ENCODE data around the gene WDR18.
"Not testable (repeated sequence)": the region's sequence is repeated elsewhere in the genome, so short reads cannot be mapped to it uniquely, and the experiment has no call there.

WDR18 gene

GRCh38 chr19:1019616-1019961, 35.4 kb downstream of the WDR18 start:
- no peak for DNase-seq (ENCODE audit: low read depth in 2 of 2)

GRCh38 chr19:1019980-1020867, 36.1 kb downstream of the WDR18 start:
- no peak for DNase-seq (ENCODE audit: low read depth in 2 of 2)

GRCh38 chr19:1020868-1021425, 36.8 kb downstream of the WDR18 start, which contains the start of gene TMEM259:
Gene TMEM259, minus strand, starts transcription at chr19:1021123. Its CDS starts 127 bp downstream, at chr19:1020996.
- DNase-seq (ENCODE audit: low read depth in 2 of 2): peak; percentile 97 to 98

DNA sequence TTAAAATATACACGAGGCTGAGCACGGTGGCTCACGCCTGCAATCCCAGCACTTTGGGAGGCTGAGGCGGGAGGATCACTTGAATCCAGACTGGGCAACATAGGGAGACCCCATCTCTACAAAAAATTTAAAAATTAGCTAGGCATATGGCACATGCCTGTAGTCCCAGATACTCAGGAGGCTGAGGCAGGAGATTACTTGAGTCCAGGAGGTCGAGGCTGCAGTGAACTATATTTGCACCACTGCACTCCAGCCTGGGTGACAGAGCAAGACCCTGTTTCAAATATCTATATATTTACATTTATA, 39.7 kb downstream of the WDR18 start:
- not testable (repeated sequence) for DNase-seq (ENCODE audit: low read depth in 2 of 2)

DNA sequence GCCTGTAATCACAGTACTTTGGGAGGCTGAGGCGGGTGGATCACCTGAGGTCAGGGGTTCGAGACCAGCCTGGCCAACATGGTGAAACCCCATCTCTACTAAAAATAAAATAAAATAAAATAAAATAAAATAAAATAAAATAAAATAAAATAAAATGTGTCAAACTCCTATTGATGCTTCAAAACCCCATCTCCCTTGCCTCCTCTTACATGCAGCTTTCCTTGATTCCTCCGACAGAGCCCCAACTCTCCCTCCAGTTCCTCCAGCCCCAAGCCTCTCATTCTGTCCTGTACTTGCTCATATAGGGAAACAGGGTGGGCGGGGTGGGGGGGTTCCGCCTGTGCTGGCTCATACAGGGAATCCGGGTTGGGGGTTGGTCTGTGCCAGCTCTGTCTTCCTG, 40.9 kb downstream of the WDR18 start:
- not testable (repeated sequence) for DNase-seq (ENCODE audit: low read depth in 2 of 2)

- peak in 1 of 2 donors; percentile 59 for DNase-seq (ENCODE audit: low read depth in 2 of 2)
Observed at GRCh38 chr19:1025960-1026782, 42.0 kb downstream of the WDR18 start, which contains the start of gene CNN2. Gene CNN2, plus strand, starts transcription at chr19:1026608. Its CDS starts 54 bp downstream, at chr19:1026662.

DNA sequence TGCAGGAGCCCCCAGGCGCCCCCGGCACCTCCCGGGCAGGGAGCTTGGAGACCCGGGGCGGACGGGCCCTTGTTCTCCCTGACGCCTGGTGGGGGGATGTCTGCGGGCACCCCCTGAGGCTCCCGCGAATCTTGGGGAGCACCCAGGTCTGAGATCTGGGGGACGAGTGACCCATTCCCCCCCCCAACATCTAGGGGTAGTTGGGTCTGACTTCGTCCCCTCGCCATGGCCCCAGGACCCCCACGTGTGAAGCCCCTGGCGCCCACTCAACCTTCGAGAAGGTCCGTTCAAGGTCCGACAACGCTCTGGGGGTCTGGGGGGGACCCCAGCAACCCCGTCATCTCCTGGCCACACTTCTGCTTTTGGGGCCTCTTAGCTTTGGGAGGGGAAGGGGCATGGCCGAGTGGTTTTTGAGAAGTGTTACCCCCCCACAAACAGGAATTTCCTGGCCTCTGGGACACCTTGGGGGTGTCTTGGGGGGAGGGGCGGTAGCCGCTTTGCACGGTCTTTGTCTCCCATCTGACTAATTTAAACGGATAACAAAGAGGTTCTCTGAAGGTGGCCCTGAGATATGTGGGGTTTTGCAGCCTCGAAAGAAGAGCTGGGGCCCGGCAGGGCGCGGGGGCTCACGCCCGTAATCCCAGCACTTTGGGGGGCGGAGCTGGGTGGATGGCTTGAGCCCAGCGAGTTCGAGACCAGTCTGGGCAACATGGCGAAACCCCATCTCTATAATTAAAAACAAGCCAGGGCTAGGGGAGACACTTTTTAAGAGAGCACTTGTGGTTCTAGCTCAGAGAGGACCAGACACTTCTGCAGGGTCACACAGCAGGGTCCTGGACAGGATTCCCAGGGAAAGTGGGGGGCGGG, 42.9 kb downstream of the WDR18 start:
- DNase-seq (ENCODE audit: low read depth in 2 of 2): no peak

DNA sequence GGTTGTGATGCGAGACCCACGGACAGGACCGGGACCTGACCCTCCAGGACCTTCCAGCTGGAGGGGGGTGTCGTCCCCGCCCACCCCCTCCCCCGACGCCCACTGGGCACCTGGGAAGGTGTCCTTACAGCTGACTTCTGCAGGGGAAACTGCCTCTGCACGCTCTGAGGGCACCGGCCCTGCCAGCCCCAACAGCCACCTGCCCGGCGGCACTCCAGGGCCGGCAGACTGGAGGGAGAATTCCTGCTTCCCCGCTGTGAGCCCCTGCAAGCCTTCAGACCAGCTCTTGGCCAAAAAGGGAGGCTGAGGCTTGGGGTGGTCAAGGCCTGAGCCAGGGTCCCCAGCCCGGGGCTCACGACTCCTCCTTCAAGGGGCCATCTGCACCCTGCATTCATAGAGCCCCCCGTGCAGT, 43.5 kb downstream of the WDR18 start:
- no peak for DNase-seq (ENCODE audit: low read depth in 2 of 2)

DNA sequence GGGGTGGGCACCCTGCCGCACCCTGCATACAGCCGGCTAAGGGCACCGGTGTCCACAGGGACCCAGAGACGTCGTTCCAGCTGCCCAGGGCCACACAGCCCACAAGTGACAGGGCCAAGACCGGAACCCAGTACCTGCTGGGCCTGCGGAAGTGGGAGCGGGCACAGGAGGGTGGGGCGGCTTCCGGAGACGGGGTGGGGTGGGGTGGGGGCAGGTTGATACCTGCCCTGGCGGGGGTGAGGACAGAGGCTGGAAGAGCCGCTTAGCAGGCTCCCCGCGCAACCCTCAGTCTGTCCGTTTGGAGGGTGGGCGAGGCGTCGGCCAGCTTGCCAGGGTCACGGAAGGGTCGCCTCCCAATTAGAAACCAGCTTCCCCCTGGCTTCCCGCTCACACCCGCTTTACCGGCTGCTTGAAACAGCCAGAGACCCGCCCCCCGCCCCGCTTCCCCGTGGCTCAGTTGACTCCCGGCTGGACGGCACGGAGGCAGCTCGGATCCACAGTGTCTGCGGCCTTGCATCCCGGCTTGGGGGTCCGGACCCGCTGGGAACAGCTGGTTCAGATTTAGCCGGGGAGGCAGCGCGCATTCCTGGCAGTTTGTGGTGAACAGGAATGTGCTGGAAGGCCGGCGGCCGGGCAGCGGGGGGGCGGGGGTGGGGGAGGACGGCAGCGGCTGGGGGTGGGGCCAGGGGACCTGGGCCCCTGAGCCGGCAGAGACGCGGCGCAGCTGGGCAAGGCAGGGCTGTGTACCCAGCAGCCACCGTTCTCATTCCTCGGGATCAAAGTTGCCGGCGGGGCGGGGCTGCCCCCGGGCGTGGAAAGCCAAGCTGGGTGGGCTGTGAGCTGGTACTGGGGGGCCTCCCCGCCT, 44.1 kb downstream of the WDR18 start:
- DNase-seq (ENCODE audit: low read depth in 2 of 2): no peak

- DNase-seq (ENCODE audit: low read depth in 2 of 2): no peak
Observed at GRCh38 chr19:1032264-1032867, 48.2 kb downstream of the WDR18 start.

DNA sequence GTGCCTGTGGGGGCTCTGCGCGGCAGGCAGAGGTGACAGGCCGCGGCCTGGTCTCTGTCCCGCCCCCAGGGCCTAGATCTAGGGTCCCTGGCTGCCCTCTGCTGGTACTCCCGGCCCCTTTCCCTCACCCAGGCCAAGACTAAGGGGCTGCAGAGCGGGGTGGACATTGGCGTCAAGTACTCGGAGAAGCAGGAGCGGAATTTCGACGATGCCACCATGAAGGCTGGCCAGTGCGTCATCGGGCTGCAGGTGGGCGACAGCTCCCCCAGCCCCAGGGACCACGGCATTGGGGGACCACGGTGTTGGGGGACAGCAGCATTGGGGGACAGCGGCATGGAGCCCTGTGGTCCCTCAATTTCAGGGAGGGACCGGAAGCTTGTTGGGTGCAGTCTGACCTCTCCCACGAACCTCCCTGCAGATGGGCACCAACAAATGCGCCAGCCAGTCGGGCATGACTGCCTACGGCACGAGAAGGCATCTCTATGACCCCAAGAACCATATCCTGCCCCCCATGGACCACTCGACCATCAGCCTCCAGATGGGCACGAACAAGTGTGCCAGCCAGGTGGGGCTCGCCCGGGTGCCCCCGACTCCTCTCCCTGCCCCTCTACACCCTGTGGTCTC, 52.0 kb downstream of the WDR18 start:
- no peak for DNase-seq (ENCODE audit: low read depth in 2 of 2)

GRCh38 chr19:1037621-1038064, 53.5 kb downstream of the WDR18 start:
- DNase-seq (ENCODE audit: low read depth in 2 of 2): no peak

DNA sequence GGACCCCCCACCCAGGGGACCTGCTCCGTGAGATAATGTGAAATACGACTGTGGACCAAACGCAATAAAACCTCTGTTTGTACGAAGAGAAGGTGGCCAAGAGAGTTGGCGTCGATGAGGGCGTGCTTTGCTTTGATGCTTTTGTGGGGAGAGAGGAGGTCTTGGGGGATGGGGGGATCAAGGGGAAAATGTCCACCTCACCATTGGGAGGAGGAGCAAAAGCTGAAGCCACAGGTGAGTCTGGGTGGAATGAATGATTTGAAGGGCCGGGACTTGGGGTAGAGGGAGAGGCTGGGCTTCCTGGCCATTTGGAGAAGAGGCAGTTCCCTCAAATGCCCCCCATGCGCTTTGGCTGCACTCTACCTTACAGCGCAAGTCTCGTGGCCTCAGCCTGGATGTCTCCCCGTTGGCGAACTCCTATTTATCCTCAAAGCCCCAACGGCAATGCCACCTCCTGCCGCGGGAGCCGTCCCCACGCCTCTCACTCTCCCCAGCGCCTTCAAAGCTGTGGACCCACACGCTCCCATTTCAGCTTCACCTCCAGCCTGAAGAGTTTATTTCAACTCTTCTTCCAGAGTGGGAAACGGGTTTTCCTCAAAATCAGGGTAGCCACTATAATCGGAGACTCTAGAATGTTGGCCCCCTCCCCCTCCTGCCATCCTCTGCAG, 55.0 kb downstream of the WDR18 start:
- DNase-seq (ENCODE audit: low read depth in 2 of 2): no peak

- peak; percentile 98 to 99 for DNase-seq (ENCODE audit: low read depth in 2 of 2)
Observed at GRCh38 chr19:1039646-1040475, 55.7 kb downstream of the WDR18 start, which contains the start of gene ABCA7. Gene ABCA7, plus strand, starts transcription at chr19:1040107. Its CDS starts 1,255 bp downstream, at chr19:1041362.

- peak; percentile 86 to 87 for DNase-seq (ENCODE audit: low read depth in 2 of 2)
Observed at GRCh38 chr19:1040476-1041271, 56.5 kb downstream of the WDR18 start.

GRCh38 chr19:1041272-1041834, 57.2 kb downstream of the WDR18 start:
- DNase-seq (ENCODE audit: low read depth in 2 of 2): no peak

Data from stimulated activated CD8-positive, alpha-beta memory T cell treated with anti-CD3 and anti-CD28 coated beads, Interleukin-7, amount 100 ng/mL, for 4 hours (primary cell).